IMR-90 (cell line): Measurements from ENCODE around the gene ARHGEF10L. TPM values are rescaled to one million over a fixed set of nuclear protein-coding genes. Genes with fewer than 3 reads are reported as not detected.

Experiments used
- ATAC-seq: fragments of 200-7000 bp; cut with Tn5 transposase; 2 replicates; pipeline ENCODE4 v1.9.1; 2020; ENCODE audit warnings: low read depth, mild to moderate bottlenecking, moderate library complexity
- BruUV-seq: library from RNA; stranded (reverse); fragments of 400-500 nt; replicated peaks from 2 replicates; lab custom pipeline; 2021; lab: Mats Ljungman, UMichigan
- CTCF ChIA-PET: fragments of 300-600 bp; formaldehyde crosslinking; extraction: SDS; loops from one replicate; lab custom pipeline; 2021; ENCODE audit warnings: antibody characterized with exemption; lab: Yijun Ruan, JAX
- POLR2A ChIA-PET: fragments of 300-600 bp; sonication (Branson Sonifier 250); formaldehyde crosslinking; loops from one replicate; lab custom pipeline; 2022; ENCODE audit warnings: antibody characterized with exemption; ENCODE audit not compliant: unreplicated experiment; lab: Charles Lee
- DNase-seq: peaks from one replicate; pipeline ENCODE4 v3.0.0; 2013
- H2AFZ ChIP-seq: replicated peaks from 2 replicates; pipeline ENCODE3; 2013; ENCODE audit warnings: low read length, mild to moderate bottlenecking; ENCODE audit not compliant: poor library complexity
- H2AK5ac ChIP-seq: 2 replicates; pipeline ENCODE4 v1.6.1; 2013; ENCODE audit warnings: low read depth, low read length, inconsistent platforms
- H2AK9ac ChIP-seq: replicated peaks from 2 replicates; pipeline ENCODE3; 2013; ENCODE audit warnings: mild to moderate bottlenecking, low read depth, low read length, moderate library complexity; ENCODE audit not compliant: poor library complexity
- H2BK120ac ChIP-seq: 2 replicates; pipeline ENCODE4 v1.6.1; 2013; ENCODE audit warnings: low read depth, low read length, inconsistent platforms
- H2BK15ac ChIP-seq: 3 replicates; pipeline ENCODE4 v1.6.1; 2013; ENCODE audit warnings: low read depth, low read length, inconsistent platforms
- H2BK20ac ChIP-seq: 2 replicates; pipeline ENCODE4 v1.6.1; 2013; ENCODE audit warnings: low read depth, mild to moderate bottlenecking, inconsistent platforms, low read length, moderate library complexity
- H2BK5ac ChIP-seq: 2 replicates; pipeline ENCODE4 v1.6.1; 2013; ENCODE audit warnings: mild to moderate bottlenecking, low read depth, low read length, inconsistent platforms; ENCODE audit not compliant: poor library complexity, severe bottlenecking
- H3K14ac ChIP-seq: replicated peaks from 2 replicates; pipeline ENCODE4 v1.6.1; 2013; ENCODE audit warnings: low read depth, low read length, inconsistent platforms
- H3K18ac ChIP-seq: 2 replicates; pipeline ENCODE4 v1.6.1; 2013; ENCODE audit warnings: low read depth, low read length, control low read depth
- H3K23ac ChIP-seq: 2 replicates; pipeline ENCODE4 v1.6.1; 2013; ENCODE audit warnings: low read depth, low read length, inconsistent platforms
- H3K27ac ChIP-seq: 2 replicates; pipeline ENCODE4 v1.5.1; 2013; ENCODE audit warnings: mild to moderate bottlenecking, control low read depth, low read length; ENCODE audit not compliant: insufficient read depth
- H3K27me3 ChIP-seq: 2 replicates; pipeline ENCODE4 v1.6.1; 2013; ENCODE audit warnings: low read length; ENCODE audit not compliant: control insufficient read depth, insufficient read depth
- H3K36me3 ChIP-seq: 2 replicates; pipeline ENCODE4 v1.6.1; 2013; ENCODE audit warnings: low read length, mixed read lengths; ENCODE audit not compliant: control insufficient read depth, insufficient read depth
- H3K4ac ChIP-seq: 2 replicates; pipeline ENCODE4 v1.6.1; 2013; ENCODE audit warnings: low read depth, low read length, inconsistent platforms
- H3K4me1 ChIP-seq: 2 replicates; pipeline ENCODE4 v1.6.1; 2013; ENCODE audit warnings: low read length, mixed read lengths; ENCODE audit not compliant: control insufficient read depth, insufficient read depth
- H3K4me2 ChIP-seq: 2 replicates; pipeline ENCODE4 v1.6.1; 2013; ENCODE audit warnings: low read depth, mild to moderate bottlenecking, control low read depth, low read length, moderate library complexity
- H3K4me3 ChIP-seq: 2 replicates; pipeline ENCODE4 v1.5.1; 2013; ENCODE audit warnings: low read depth, mild to moderate bottlenecking, control low read depth, low read length, moderate library complexity; ENCODE audit not compliant: insufficient read depth
- H3K56ac ChIP-seq: 2 replicates; pipeline ENCODE4 v1.6.1; 2013; ENCODE audit warnings: low read length, inconsistent platforms; ENCODE audit not compliant: insufficient read depth; ENCODE audit errors: extremely low read depth
- H3K79me1 ChIP-seq, 2 experiments: 2 replicates each; pipeline ENCODE4 v1.6.1; 2013; ENCODE audit warnings: low read length in 2 of 2, inconsistent platforms in 1 of 2, low read depth in 1 of 2
- H3K9ac ChIP-seq: 2 replicates; pipeline ENCODE4 v1.6.1; 2013; ENCODE audit warnings: low read depth, low read length, control low read depth
- H3K9me1 ChIP-seq: 2 replicates; pipeline ENCODE4 v1.6.1; 2013; ENCODE audit warnings: low read length, inconsistent platforms; ENCODE audit not compliant: insufficient read depth
- H3K9me3 ChIP-seq: 2 replicates; pipeline ENCODE4 v1.6.1; 2013; ENCODE audit warnings: low read length; ENCODE audit not compliant: control insufficient read depth, insufficient read depth
- H4K20me1 ChIP-seq: 2 replicates; pipeline ENCODE4 v1.6.1; 2013; ENCODE audit warnings: low read length, inconsistent platforms; ENCODE audit not compliant: insufficient read depth
- H4K5ac ChIP-seq: 2 replicates; pipeline ENCODE4 v1.6.1; 2013; ENCODE audit warnings: mild to moderate bottlenecking, low read depth, low read length, control low read depth
- H4K8ac ChIP-seq, 2 experiments: 2 replicates each; pipeline ENCODE4 v1.6.1; 2013; ENCODE audit warnings: low read depth in 2 of 2, low read length in 2 of 2, control low read depth in 1 of 2, inconsistent platforms in 1 of 2
- H4K91ac ChIP-seq: 2 replicates; pipeline ENCODE4 v1.6.1; 2013; ENCODE audit warnings: low read depth, low read length, inconsistent platforms; ENCODE audit not compliant: insufficient read depth
- CTCF ChIP-seq: conservative IDR thresholded peaks from 2 replicates; pipeline ENCODE4 v1.5.1; 2012; ENCODE audit warnings: mild to moderate bottlenecking, low read depth, low read length, improper control_type of control experiment
- WGBS, 2 experiments: methylation state at CpG; one replicate each; pipeline versions ENCODE4 v1.1.5 to v1.1.7; 2013; ENCODE audit warnings: missing lambda C conversion rate in 2 of 2; ENCODE audit not compliant: insufficient read length in 1 of 2; ENCODE audit errors: extremely low coverage in 2 of 2; 5-methylcytosine and 5-hydroxymethylcytosine counted together
- dilution Hi-C: fragments of 300-500 bp; cut with HindIII; formaldehyde crosslinking; loops from one replicate; pipeline ENCODE4 v1.14.3; 2018; ENCODE audit warnings: low sequenced_read_pairs; ENCODE audit not compliant: unreplicated experiment
- in situ Hi-C: fragments of 300-500 bp; cut with MboI; formaldehyde crosslinking; loops from 3 replicates; pipeline ENCODE4 v1.14.3; 2019; ENCODE audit warnings: low sequenced_read_pairs, inconsistent platforms, mixed read lengths
- intact Hi-C: fragments of 100-400 bp; cut with micrococcal nuclease; formaldehyde crosslinking; loops from 2 replicates; pipeline ENCODE4 v1.10.0; 2022
- polyA plus RNA-seq, 3 experiments: library from polyadenylated mRNA; depleted of rRNA; stranded (reverse); fragments of >200 nt; gene quantifications; 2 replicates each; pipeline ENCODE4 v1.2.3, GENCODE V29; 2012; ENCODE audit warnings: low replicate concordance in 1 of 3
- total RNA-seq: library from RNA; depleted of rRNA; stranded (reverse); fragments of >200 nt; gene quantifications from 2 replicates; pipeline ENCODE4 v1.2.3, GENCODE V29; 2012

The ARHGEF10L gene
- total and polyA plus RNA-seq, 2 of the 4 experiments (the other 2 are of a cell fraction), result 4.8 to 12.4 TPM

DNA sequence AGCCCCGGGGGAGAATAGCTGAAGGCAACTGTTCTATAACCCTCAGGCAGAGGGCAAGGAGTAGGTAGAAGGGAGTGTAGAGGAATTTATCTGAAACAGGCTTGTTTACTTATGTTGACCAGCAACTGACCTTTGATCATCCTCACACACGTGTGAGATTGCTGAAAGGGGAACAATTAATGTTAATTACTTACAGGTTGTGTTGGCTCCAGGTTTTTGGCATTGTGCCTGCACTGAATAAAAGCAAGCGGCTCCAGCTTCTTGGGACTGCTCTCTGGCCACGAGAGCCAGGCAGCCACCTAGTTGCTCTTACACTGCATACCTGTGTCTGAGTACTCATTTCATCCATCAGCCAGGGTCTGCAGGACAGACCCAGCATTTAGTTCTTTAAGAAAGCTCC is 41.3 kb upstream of the ARHGEF10L start:
- in situ Hi-C loops (no loop called here), intact Hi-C loops (no loop called here), dilution Hi-C loops (no loop called here)
- peaks cover 5% of the 10 kb centered on the region; the same call in 1 of the 2 replicates for H3K27me3 ChIP-seq
- H3K56ac ChIP-seq, result no peak overlapping the region
- no peak overlapping the region for H3K9ac ChIP-seq
- no peak overlapping the region for H2AFZ ChIP-seq
- POLR2A ChIA-PET, result no interaction called here
- no peak for TF ChIP-seq CTCF
- H4K8ac ChIP-seq, result no peak overlapping the region
- no peak overlapping the region for H3K18ac ChIP-seq
- no peak overlapping the region for H4K5ac ChIP-seq
- no peak overlapping the region for H3K4me3 ChIP-seq
- BruUV-seq, result no TSS peak
- no peak overlapping the region for H3K14ac ChIP-seq
- CTCF ChIA-PET, result interaction anchor here (1.6 kb wide), 1 partner anchor 109 kb away, joined by 8 read pairs; no protein-coding TSS in a partner anchor
- no peak overlapping the region for H3K23ac ChIP-seq
- H2BK5ac ChIP-seq, result no peak overlapping the region
- H3K4ac ChIP-seq, result no peak overlapping the region
- H2BK120ac ChIP-seq, result no peak overlapping the region
- H2BK20ac ChIP-seq, result no peak overlapping the region
- no peak overlapping the region for H2BK15ac ChIP-seq
- DNase-seq, result no peak
- no CpG with 5 or more reads among the region's 4 CpGs for WGBS, 2 experiments
- no peaks in the 10 kb centered on the region for H4K20me1 ChIP-seq
- H3K36me3 ChIP-seq, result no peaks in the 10 kb centered on the region
- no peak for ATAC-seq
- no peak overlapping the region for H3K4me2 ChIP-seq
- no peak overlapping the region for H4K91ac ChIP-seq
- H3K27ac ChIP-seq, result no peak overlapping the region
- no peaks in the 10 kb centered on the region for H3K9me1 ChIP-seq
- H3K9me3 ChIP-seq, result no peaks in the 10 kb centered on the region
- H2AK9ac ChIP-seq, result no peak overlapping the region
- H3K79me1 ChIP-seq, result no peaks in the 10 kb centered on the region
- no peaks in the 10 kb centered on the region for H3K4me1 ChIP-seq
- no peak overlapping the region for H2AK5ac ChIP-seq
